Osteoblast (primary cell): ENCODE measurements around the gene SNX32. TPM values are rescaled to one million over a fixed set of nuclear protein-coding genes. Genes with fewer than 3 reads are reported as not detected.
A peak's percentile ranks its signal among the peaks of the same experiment; 100 is the strongest.

Source experiments
- DNase-seq: peaks from one replicate; pipeline ENCODE4 v3.0.0; 2011; ENCODE audit warnings: low spot score, mixed read lengths; ENCODE audit not compliant: insufficient read length; ENCODE audit errors: missing footprints
- H2AFZ ChIP-seq: 2 replicates; pipeline ENCODE4 v1.6.0; 2011; ENCODE audit warnings: mild to moderate bottlenecking, low read length
- H3K27ac ChIP-seq: 2 replicates; pipeline ENCODE4 v1.5.1; 2011; ENCODE audit warnings: mild to moderate bottlenecking, low read depth, low read length, moderate library complexity
- H3K27me3 ChIP-seq: 2 replicates; pipeline ENCODE4 v1.6.0; 2012; ENCODE audit warnings: mild to moderate bottlenecking, control low read depth, inconsistent platforms, low read length, moderate library complexity; ENCODE audit not compliant: insufficient read depth
- H3K36me3 ChIP-seq: 2 replicates; pipeline ENCODE4 v1.5.1; 2011; ENCODE audit warnings: mild to moderate bottlenecking, low read length, control low read depth, moderate library complexity; ENCODE audit not compliant: insufficient read depth
- H3K4me1 ChIP-seq: 2 replicates; pipeline ENCODE4 v1.5.1; 2011; ENCODE audit warnings: mild to moderate bottlenecking, low read length, control low read depth, moderate library complexity; ENCODE audit not compliant: insufficient read depth
- H3K4me2 ChIP-seq: 2 replicates; pipeline ENCODE4 v1.6.0; 2011; ENCODE audit warnings: mild to moderate bottlenecking, low read length; ENCODE audit not compliant: insufficient read depth
- H3K4me3 ChIP-seq: fragments of 200-600 bp; sonication (generic); 3 replicates; pipeline ENCODE4 v1.5.1; 2012; ENCODE audit warnings: mild to moderate bottlenecking, low read length, inconsistent platforms; ENCODE audit not compliant: insufficient read depth
- H3K79me2 ChIP-seq: 2 replicates; pipeline ENCODE4 v1.6.0; 2012; ENCODE audit warnings: mild to moderate bottlenecking, low read length, control low read depth, inconsistent platforms; ENCODE audit not compliant: insufficient read depth
- H3K9me3 ChIP-seq: 2 replicates; pipeline ENCODE4 v1.5.1; 2011; ENCODE audit warnings: low read depth, low read length, control low read depth
- H4K20me1 ChIP-seq: 2 replicates; pipeline ENCODE4 v1.6.0; 2012; ENCODE audit warnings: mild to moderate bottlenecking, low read length, control low read depth; ENCODE audit not compliant: insufficient read depth
- total RNA-seq: library from RNA; depleted of rRNA; stranded (reverse); fragments of >200 nt; gene quantifications from 2 replicates; pipeline ENCODE4 v1.2.3, GENCODE V29; 2012
- TF ChIP-seq, protein P1 (sequence below): IDR thresholded peaks from 2 replicates; pipeline ENCODE4 v1.5.1; 2011; ENCODE audit warnings: mild to moderate bottlenecking, low read depth, low read length, moderate library complexity; ENCODE audit errors: extremely low read depth

The SNX32 gene
- total RNA-seq, 1 donor = 1.1 TPM

DNA sequence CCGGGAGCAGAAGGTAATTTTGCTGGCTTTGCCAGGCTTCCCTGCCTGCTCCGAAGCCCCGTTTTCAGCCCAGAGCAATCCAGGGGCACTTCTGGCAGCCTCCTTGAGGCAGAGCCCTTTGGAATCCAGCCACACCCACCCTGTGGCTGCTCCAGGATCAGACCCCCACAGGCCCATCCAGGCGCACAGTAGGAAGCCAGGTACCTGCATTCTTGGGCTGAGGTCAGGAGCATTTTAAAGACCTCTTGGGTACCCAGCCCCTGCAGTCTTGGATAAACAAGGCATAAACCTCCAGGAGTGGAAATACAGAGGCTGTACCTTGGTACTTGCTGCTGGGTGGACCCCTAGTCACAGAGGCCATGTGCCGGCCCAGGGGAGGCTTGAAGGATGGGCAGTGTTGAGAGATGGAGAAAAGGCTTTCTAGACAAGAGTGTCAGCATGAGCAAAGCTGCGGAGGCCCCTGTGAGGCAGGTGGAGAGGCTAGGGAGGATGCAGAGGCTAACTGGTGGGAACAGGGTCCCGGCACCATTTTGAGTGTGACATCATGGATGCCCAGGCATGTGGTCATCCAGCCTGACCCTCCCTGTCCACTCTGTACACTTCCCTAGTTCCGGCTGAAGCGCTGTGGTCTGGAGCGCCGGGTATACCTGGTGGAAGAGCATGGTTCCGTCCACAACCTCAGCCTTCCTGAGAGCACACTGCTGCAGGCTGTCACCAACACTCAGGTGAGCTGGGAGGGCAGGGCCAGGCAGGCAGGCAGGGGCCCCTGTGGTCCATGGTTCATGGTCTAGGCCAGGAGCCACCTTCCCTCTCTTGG lies 30.3 kb downstream of the SNX32 start:
- H3K36me3 ChIP-seq = peaks cover 66% of the 10 kb centered on the region

DNA sequence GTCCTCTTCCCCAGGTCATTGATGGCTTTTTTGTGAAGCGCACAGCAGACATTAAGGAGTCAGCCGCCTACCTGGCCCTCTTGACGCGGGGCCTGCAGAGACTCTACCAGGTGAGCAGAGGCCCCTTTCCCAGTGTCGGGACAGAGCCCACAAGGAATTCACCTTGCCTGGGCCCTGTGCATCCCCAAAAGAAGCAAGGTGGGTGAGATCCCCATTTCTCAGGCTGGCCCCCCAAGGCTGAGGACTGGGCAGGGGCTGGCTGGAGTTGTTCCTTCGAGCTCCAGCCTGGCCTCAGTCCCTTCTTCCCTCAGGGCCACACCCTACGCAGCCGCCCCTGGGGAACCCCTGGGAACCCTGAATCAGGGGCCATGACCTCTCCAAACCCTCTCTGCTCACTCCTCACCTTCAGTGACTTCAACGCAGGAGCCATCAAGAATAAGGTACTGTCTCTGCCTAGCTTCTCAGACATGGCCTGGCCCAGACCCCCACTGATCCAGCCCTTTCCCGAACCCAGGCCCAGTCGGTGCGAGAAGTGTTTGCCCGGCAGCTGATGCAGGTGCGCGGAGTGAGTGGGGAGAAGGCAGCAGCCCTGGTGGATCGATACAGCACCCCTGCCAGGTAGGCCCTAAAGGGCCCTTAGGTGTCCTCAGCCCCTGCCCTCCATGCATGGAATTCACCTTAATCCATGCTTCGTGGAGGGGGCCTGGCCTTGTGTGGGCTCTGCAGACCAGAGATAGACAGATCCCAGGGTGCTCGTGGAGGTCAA lies 31.1 kb downstream of the SNX32 start:
- DNase-seq = peak; percentile 75
- Histone ChIP-seq H2AFZ (no peak overlapping the region), H3K27me3 (no peaks in the 10 kb centered on the region), H3K4me2 (no peak overlapping the region), H4K20me1 (peaks cover 24% of the 10 kb centered on the region), H3K27ac (no peak overlapping the region), H3K79me2 (peaks cover 52% of the 10 kb centered on the region), H3K4me1 (peaks cover 15% of the 10 kb centered on the region), H3K9me3 (no peaks in the 10 kb centered on the region), H3K36me3 (peaks cover 74% of the 10 kb centered on the region), H3K4me3 (no peak overlapping the region)
- TF ChIP-seq, protein P1, sequence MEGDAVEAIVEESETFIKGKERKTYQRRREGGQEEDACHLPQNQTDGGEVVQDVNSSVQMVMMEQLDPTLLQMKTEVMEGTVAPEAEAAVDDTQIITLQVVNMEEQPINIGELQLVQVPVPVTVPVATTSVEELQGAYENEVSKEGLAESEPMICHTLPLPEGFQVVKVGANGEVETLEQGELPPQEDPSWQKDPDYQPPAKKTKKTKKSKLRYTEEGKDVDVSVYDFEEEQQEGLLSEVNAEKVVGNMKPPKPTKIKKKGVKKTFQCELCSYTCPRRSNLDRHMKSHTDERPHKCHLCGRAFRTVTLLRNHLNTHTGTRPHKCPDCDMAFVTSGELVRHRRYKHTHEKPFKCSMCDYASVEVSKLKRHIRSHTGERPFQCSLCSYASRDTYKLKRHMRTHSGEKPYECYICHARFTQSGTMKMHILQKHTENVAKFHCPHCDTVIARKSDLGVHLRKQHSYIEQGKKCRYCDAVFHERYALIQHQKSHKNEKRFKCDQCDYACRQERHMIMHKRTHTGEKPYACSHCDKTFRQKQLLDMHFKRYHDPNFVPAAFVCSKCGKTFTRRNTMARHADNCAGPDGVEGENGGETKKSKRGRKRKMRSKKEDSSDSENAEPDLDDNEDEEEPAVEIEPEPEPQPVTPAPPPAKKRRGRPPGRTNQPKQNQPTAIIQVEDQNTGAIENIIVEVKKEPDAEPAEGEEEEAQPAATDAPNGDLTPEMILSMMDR = no peak

More for the DNA sequence above, 30.3 kb downstream of the SNX32 start:
- DNase-seq = peak; percentile 59
- TF ChIP-seq, protein P1 = no peak
- H4K20me1 ChIP-seq = peaks cover 24% of the 10 kb centered on the region
- no peak overlapping the region for H3K4me3 ChIP-seq
- no peaks in the 10 kb centered on the region for H3K9me3 ChIP-seq
- H3K4me1 ChIP-seq = peaks cover 23% of the 10 kb centered on the region
- H3K27ac ChIP-seq = no peak overlapping the region
- H3K27me3 ChIP-seq = no peaks in the 10 kb centered on the region
- peaks cover 44% of the 10 kb centered on the region for H3K79me2 ChIP-seq
- no peak overlapping the region for H3K4me2 ChIP-seq
- no peak overlapping the region for H2AFZ ChIP-seq

DNA sequence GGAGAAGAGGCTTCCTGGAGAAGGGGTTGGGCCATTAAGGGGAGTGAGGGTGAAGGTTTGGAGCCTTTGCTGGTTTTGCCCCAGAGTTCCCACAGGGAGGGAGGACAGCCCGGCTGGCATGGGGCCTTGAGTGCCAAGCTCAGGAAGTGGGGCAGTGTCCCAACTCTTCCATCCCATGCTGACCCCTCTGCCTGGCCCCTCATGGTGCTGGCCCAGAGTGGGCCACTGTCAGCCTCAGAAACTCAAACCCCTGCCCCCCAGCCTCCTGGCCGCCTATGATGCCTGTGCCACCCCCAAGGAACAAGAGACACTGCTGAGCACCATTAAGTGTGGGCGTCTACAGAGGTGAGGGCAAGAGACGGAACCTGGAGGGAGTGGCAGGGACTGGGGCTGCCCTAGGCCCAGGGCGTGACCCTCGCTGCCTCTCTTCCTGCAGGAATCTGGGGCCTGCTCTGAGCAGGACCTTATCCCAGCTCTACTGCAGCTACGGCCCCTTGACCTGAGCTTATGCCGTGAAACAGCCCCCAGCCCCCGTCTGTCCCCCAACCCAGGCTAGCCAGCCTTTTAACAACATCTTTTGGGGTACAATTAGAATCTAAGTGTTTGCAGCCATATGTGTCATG lies 31.9 kb downstream of the SNX32 start:
- Histone ChIP-seq H3K4me1 (peaks cover 16% of the 10 kb centered on the region), H3K9me3 (no peaks in the 10 kb centered on the region), H3K4me2 (no peak overlapping the region), H3K79me2 (peaks cover 59% of the 10 kb centered on the region), H3K27ac (no peak overlapping the region), H3K27me3 (no peaks in the 10 kb centered on the region), H3K4me3 (no peak overlapping the region), H2AFZ (no peak overlapping the region), H3K36me3 (peaks cover 82% of the 10 kb centered on the region), H4K20me1 (peaks cover 30% of the 10 kb centered on the region)
- DNase-seq = peak; percentile 48
- TF ChIP-seq, protein P1 = no peak
